WI38 (cell line): Measurements from ENCODE around the gene RPL32.

Experiments used
- H3K4me3 ChIP-seq: 2 replicates; pipeline ENCODE4 v1.5.1; 2011; ENCODE audit warnings: low read depth, mild to moderate bottlenecking, control low read depth, low read length
- TF ChIP-seq, protein P1 (sequence below): IDR thresholded peaks from 2 replicates; pipeline ENCODE4 v1.5.1; 2012; ENCODE audit warnings: low read depth, mild to moderate bottlenecking, control low read depth, low read length

RPL32 gene

DNA sequence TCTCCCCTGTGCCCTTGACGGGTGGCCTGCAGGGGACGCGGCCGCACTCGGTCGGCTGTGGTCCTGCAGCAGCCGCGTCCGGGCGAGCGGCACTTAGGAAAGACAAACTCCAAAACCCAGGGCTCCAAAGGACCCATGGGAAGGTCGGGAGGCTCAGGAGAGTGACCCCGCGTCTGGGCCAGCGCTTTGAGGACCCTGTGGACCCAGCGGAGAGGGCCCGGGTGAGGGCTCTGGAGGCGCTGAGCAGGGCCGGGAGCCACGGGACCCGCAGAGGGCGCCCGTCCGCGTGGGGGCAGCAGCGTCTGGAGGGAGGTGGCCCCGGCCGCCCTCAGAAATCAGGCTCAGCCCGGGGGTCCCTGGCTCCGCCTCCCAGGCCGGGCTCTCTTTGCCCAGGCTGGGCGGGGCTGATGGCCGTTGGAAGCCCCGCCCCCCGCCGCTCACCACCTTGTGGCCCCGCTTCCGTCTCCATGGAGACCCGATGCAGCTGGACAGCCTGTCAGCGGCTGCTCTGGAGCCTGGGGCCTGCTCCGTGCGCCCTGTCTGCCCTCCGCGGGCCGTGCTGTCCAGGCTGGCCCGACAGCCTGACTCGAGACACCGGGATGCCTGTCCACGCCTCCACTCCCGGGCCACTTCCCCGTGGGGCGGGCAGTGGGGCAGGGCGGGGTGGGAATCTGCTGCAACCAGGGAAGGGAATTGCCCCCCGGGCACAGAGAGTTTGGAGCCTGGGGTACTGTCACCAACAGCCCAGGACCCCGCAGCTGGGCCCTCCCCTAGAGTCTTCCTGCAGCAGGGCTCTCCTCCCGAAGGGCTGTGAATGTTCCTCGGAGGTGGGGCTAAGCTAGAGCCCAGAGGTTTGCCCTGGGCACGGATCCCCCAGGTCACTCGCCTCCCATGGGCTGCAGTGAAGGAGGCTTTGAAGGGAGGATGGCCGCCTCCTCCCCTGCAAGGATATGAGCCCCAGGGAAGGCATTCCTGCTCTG, 34.8 kb upstream of the RPL32 start:
- H3K4me3 ChIP-seq = 0 out of 2 replicates have a peak overlapping the region, but pooled peaks have one; percentile 14

DNA sequence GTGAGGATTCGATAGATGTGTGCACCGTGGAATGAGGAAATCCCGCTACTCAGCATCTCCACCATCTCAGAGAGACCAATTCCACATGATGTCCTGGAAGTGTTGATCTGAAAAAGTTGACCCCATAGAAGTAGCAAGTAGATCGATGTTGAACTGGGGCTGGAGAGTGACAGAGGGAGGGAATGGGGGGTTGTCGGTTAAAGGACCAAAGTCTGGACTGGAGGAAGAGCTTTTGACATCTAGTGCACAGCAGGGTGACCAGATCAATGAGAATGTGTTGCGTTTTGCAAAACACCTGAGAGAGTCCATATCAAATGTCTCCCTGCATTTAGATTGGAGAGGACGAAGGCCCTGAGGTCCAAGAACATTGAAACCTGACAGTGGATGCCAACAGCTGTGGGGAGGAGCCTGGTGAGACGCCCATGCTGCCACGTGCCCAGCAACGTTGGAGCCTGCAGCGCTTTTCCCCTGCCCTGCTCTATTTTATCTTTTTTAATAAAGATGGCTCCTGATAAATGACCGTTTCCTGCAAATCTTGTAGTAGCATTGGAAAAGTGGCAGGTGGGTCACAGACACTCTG, 30.1 kb upstream of the RPL32 start:
- no peak overlapping the region for H3K4me3 ChIP-seq
- TF ChIP-seq, protein P1, sequence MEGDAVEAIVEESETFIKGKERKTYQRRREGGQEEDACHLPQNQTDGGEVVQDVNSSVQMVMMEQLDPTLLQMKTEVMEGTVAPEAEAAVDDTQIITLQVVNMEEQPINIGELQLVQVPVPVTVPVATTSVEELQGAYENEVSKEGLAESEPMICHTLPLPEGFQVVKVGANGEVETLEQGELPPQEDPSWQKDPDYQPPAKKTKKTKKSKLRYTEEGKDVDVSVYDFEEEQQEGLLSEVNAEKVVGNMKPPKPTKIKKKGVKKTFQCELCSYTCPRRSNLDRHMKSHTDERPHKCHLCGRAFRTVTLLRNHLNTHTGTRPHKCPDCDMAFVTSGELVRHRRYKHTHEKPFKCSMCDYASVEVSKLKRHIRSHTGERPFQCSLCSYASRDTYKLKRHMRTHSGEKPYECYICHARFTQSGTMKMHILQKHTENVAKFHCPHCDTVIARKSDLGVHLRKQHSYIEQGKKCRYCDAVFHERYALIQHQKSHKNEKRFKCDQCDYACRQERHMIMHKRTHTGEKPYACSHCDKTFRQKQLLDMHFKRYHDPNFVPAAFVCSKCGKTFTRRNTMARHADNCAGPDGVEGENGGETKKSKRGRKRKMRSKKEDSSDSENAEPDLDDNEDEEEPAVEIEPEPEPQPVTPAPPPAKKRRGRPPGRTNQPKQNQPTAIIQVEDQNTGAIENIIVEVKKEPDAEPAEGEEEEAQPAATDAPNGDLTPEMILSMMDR = no peak

More for the DNA sequence above, 34.8 kb upstream of the RPL32 start:
- TF ChIP-seq, protein P1 = no peak

DNA sequence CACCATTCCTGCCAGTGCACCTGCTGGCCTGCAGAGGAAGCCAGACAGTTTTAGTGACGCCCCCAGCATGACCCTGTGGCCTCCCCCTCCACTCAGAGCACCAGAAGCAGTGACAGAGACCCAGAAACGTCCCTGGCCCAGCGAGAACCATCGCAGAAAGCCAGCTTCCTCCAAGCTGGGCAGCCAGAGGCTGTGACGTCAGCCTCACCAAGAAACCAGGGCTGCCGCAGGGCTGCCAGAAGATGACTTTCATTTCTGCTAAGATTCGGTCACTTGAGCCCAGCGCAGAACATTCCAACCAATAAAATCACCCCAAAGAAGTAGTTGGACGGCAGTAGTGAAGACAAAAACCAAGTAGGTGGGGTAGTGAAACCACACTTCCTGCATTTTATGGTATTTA, 29.6 kb upstream of the RPL32 start:
- H3K4me3 ChIP-seq = no peak overlapping the region
- TF ChIP-seq, protein P1 = no peak

DNA sequence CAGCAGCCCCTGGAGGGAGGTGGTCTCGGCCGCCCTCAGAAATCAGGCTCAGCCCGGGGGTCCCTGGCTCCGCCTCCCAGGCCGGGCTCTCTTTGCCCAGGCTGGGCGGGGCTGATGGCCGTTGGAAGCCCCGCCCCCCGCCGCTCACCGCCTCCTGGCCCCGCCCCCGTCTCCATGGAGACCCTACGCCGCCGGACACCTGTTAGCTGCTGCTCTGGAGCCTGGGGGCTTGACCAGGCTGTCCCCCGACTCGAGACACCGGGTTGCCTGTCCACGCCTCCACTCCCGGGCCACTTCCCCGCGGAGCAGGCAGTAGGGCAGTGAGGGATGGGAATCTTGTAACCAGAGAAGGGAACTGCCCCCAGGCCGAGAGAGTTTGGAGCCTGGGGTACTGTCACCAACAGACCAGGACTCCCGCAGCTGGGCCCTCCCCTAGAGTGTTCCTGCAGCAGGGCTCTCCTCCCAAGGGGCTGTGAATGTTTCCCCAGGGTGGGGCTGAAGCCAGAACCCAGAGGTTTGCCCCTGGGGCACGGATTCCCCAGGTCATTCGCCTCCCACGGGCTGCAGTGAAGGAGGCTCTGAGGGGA, 27.8 kb upstream of the RPL32 start:
- no peak overlapping the region for H3K4me3 ChIP-seq
- TF ChIP-seq, protein P1 = no peak

DNA sequence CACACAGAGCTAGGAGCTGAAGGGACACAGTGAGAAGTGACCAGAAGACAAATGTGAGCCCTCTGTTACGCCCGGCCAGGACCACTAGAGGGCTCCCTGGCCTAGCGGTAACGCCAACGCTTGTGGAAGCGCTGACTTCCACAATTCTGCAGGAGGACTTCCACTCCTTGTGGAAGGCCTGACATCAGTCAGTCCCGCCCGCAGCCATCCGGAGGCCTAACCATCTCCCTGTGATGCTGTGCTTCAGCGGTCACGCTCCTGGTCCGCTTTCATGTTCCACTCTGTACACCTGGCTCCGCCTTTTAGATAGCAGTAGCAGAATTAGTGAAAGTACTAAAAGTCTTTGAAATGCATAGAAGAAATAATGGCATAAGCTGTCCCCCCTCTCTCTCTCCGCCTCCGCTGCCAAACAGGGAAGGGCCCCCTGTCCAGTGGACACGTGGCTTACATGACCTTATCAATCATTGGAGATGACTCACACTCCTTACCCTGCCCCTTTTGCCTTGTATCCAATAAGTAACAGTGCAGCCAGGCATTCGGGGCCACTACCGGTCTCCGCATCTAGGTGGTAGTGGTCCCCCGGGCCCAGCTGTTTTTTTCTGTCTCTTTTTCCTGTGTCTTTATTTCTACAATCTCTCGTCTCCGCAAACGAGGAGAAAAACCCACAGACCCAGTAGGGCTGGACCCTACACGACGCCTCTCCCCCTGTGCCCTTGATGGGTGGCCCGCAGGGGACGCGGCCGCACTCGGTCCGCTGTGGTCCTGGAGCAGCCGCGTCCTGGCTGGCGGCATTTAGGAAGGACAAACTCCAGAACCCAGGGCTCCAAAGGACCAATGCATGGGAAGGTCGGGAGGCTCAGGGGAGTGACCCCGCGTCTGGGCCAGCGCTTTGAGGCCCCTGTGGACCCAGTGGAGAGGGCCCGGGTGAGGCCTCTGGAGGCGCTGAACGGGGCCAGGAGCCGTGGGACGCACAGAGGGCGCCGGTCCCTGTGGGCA, 27.0 kb upstream of the RPL32 start:
- H3K4me3 ChIP-seq = no peak overlapping the region
- TF ChIP-seq, protein P1 = peak; percentile 91

DNA sequence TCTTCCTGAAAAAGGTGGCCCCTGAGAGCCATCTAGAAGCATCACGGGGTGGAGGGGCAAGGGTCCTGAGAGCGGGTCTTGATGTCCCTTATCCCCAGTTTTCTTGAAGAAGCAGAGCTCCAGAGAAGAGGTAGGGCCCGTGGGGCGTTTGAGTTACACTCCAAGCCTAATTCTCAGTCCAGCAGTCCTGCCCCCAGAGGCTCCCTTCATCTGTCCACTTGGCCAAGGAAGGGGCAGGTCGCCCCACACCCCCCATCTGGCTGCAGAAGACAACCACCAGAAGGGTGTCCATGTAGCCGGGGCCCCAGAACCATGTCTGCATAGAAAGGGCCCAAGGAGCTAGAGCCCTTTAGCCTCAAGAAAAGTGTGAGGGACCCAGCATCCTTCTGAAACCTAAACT, 25.5 kb upstream of the RPL32 start:
- no peak overlapping the region for H3K4me3 ChIP-seq
- TF ChIP-seq, protein P1 = no peak
